ENCODE measurements around the gene MARVELD1.

- peak; percentile 27 to 38 for TF ChIP-seq CTCF (IDR thresholded peaks at IDR 0.05)
- no peak for TF ChIP-seq POLR2AphosphoS5 (IDR thresholded peaks at IDR 0.05)
- TF ChIP-seq EP300 (IDR thresholded peaks at IDR 0.05): no peak
- no peak for TF ChIP-seq POLR2A (IDR thresholded peaks at IDR 0.05)
Measured at GRCh38 chr10:97685395-97685958, 28.1 kb upstream of the MARVELD1 start.

All from suprapubic skin (tissue), 4 donors.